Measurements from ENCODE around the gene IL15RA.
"Not testable (repeated sequence)": the region's sequence is repeated elsewhere in the genome, so short reads cannot be mapped to it uniquely, and the experiment has no call there.

IL15RA gene

GRCh38 chr10:6005856-6006395 is 28.6 kb upstream of the IL15RA start:
- DNase-seq: no peak

GRCh38 chr10:6005161-6005804 is 27.9 kb upstream of the IL15RA start:
- DNase-seq: not testable (repeated sequence)

- no peak for DNase-seq
Measured at GRCh38 chr10:6002809-6003510, 25.6 kb upstream of the IL15RA start.

- peak in 1 of 2 experiments; percentile 33 for DNase-seq
Measured at GRCh38 chr10:5999440-6000165, 22.3 kb upstream of the IL15RA start.

- DNase-seq: peak; percentile 50 to 55
Measured at GRCh38 chr10:5996696-5997095, 19.4 kb upstream of the IL15RA start.

- DNase-seq: no peak
Measured at GRCh38 chr10:5992398-5992797, 15.1 kb upstream of the IL15RA start.

GRCh38 chr10:5991708-5992107 is 14.4 kb upstream of the IL15RA start:
- DNase-seq: no peak

GRCh38 chr10:5989756-5990155 is 12.4 kb upstream of the IL15RA start:
- DNase-seq: no peak

- no peak for DNase-seq
Measured at GRCh38 chr10:5988336-5988920, 11.1 kb upstream of the IL15RA start.

- DNase-seq: no peak
Measured at GRCh38 chr10:5987747-5988146, 10.4 kb upstream of the IL15RA start.

- no peak for DNase-seq
Measured at GRCh38 chr10:5985029-5985428, 7.7 kb upstream of the IL15RA start.

- no peak for DNase-seq
Measured at GRCh38 chr10:5983774-5984173, 6.4 kb upstream of the IL15RA start.

GRCh38 chr10:5981529-5981928 is 4.2 kb upstream of the IL15RA start:
- no peak for DNase-seq

- no peak for DNase-seq
Measured at GRCh38 chr10:5978230-5978489, 817 bp upstream of the IL15RA start.

GRCh38 chr10:5976512-5977470 is 552 bp downstream of the IL15RA start:
- peak in 1 of 2 experiments; percentile 60 for DNase-seq

- DNase-seq: no peak
Measured at GRCh38 chr10:5975641-5976473, 1.5 kb downstream of the IL15RA start.

- no peak for DNase-seq
Measured at GRCh38 chr10:5973069-5973468, 4.3 kb downstream of the IL15RA start.

- no peak for DNase-seq
Measured at GRCh38 chr10:5971886-5972285, 5.5 kb downstream of the IL15RA start.

- DNase-seq: no peak
Measured at GRCh38 chr10:5971315-5971832, 6.0 kb downstream of the IL15RA start.

- DNase-seq: no peak
Measured at GRCh38 chr10:5970527-5970926, 6.8 kb downstream of the IL15RA start.

- no peak for DNase-seq
Measured at GRCh38 chr10:5970066-5970465, 7.3 kb downstream of the IL15RA start.
